ENCODE results near the gene ZNF81. TPM values are rescaled to one million over a fixed set of nuclear protein-coding genes. Genes with fewer than 3 reads are reported as not detected.

ZNF81 gene
- total and polyA plus RNA-seq, 2 of the 4 experiments (the other 2 are of a cell fraction), result 2.1 to 4.5 TPM

DNA sequence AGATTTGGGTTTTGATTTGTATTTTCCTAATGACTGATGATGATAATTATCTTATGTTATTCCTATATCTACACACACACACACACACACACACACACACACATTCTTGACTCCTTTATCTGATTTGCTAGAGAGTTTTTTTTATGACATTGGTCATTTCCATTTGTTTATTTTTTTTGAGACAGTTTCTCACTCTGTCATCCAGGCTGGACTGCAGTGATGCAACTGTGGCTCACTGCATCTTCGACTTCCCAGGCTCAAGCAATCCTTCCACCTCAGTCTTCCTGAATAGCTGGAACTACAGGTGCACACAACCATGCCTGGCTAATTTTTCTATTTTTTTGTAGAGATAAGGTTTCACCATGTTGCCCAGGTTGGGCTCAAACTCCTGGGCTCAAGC, 6.7 kb downstream of the ZNF81 start:
- no peak overlapping the region for H2BK5ac ChIP-seq (ENCODE audit: low read depth, low read length, poor library complexity, severe bottlenecking)
- ATAC-seq (ENCODE audit: low read depth) (no peak), DNase-seq (no peak)
- no peak overlapping the region for H3K14ac ChIP-seq (replicated peaks; ENCODE audit: low read depth, low read length)
- no peak overlapping the region for H3K18ac ChIP-seq (ENCODE audit: low read depth, low read length)
- no peaks in the 10 kb centered on the region; a peak in 1 of 4 replicates for H3K79me1 ChIP-seq (ENCODE audit: low read depth in 1 of 2, low read length in 2 of 2)
- no peak overlapping the region for H4K91ac ChIP-seq (ENCODE audit: insufficient read depth, low read depth, low read length)
- H2AK9ac ChIP-seq (replicated peaks; ENCODE audit: low read depth, low read length, poor library complexity), result no peak overlapping the region
- no peaks in the 10 kb centered on the region; the same call in 1 of the 2 replicates for H3K9me1 ChIP-seq (ENCODE audit: insufficient read depth, low read length)
- H2BK15ac ChIP-seq (ENCODE audit: low read depth, low read length), result no peak overlapping the region
- H4K8ac ChIP-seq (ENCODE audit: low read depth in 2 of 2, low read length in 2 of 2), result no peak overlapping the region
- H4K5ac ChIP-seq (ENCODE audit: low read depth, low read length), result no peak overlapping the region
- H2AK5ac ChIP-seq (ENCODE audit: low read depth, low read length), result no peak overlapping the region
- intact Hi-C loops (cut with micrococcal nuclease), result no loop called here
- ChIA-PET CTCF (no interaction called here), POLR2A (ENCODE audit: unreplicated experiment) (no interaction called here)
- H2BK120ac ChIP-seq (ENCODE audit: low read depth, low read length), result no peak overlapping the region
- no peak overlapping the region for H2AFZ ChIP-seq (replicated peaks; ENCODE audit: low read length, poor library complexity)
- H3K56ac ChIP-seq (ENCODE audit: extremely low read depth, insufficient read depth, low read length), result no peak overlapping the region
- no peak overlapping the region for H2BK20ac ChIP-seq (ENCODE audit: low read depth, low read length)
- no peak overlapping the region for H3K4ac ChIP-seq (ENCODE audit: low read depth, low read length)
- in situ Hi-C loops (cut with MboI; ENCODE audit: low sequenced_read_pairs), result no loop called here
- H3K27ac ChIP-seq (ENCODE audit: insufficient read depth, low read length), result no peak overlapping the region
- H3K27me3 ChIP-seq (ENCODE audit: control insufficient read depth, insufficient read depth, low read length), result no peaks in the 10 kb centered on the region
- WGBS, 2 experiments (ENCODE audit: extremely low coverage in 2 of 2, insufficient read length in 1 of 2), result no CpG with 5 or more reads among the region's 1 CpG
- H3K9ac ChIP-seq (ENCODE audit: low read depth, low read length), result no peak overlapping the region
- peaks cover 5% of the 10 kb centered on the region for H3K36me3 ChIP-seq (ENCODE audit: control insufficient read depth, insufficient read depth, low read length)
- no peak overlapping the region for H3K4me3 ChIP-seq (ENCODE audit: insufficient read depth, low read depth, low read length)
- TF ChIP-seq CEBPB (IDR thresholded peaks at IDR 0.05; ENCODE audit: low read depth, low read length) (peak; percentile 53; the same call in 1 of the 2 replicates), RFX5 (IDR thresholded peaks at IDR 0.05; ENCODE audit: low read depth, low read length) (no peak), MAFK (IDR thresholded peaks at IDR 0.05; ENCODE audit: low read depth, low read length) (no peak), POLR2A (IDR thresholded peaks at IDR 0.05; ENCODE audit: low read depth, low read length) (no peak), BHLHE40 (IDR thresholded peaks at IDR 0.05; ENCODE audit: low read depth, low read length) (no peak), FOS (IDR thresholded peaks at IDR 0.05; ENCODE audit: low read depth, low read length) (no peak)
- dilution Hi-C loops (cut with HindIII; ENCODE audit: low sequenced_read_pairs, unreplicated experiment), result no loop called here
- H3K4me2 ChIP-seq (ENCODE audit: low read depth, low read length), result no peak overlapping the region
- no TSS peak for BruUV-seq (replicated peaks)
- no peaks in the 10 kb centered on the region for H3K9me3 ChIP-seq (ENCODE audit: control insufficient read depth, insufficient read depth, low read length)
- H4K20me1 ChIP-seq (ENCODE audit: insufficient read depth, low read length), result no peaks in the 10 kb centered on the region
- H3K4me1 ChIP-seq (ENCODE audit: control insufficient read depth, insufficient read depth, low read length), result no peaks in the 10 kb centered on the region
- no peak overlapping the region for H3K23ac ChIP-seq (ENCODE audit: low read depth, low read length)
